ENCODE results near the gene AGAP3.

DNA sequence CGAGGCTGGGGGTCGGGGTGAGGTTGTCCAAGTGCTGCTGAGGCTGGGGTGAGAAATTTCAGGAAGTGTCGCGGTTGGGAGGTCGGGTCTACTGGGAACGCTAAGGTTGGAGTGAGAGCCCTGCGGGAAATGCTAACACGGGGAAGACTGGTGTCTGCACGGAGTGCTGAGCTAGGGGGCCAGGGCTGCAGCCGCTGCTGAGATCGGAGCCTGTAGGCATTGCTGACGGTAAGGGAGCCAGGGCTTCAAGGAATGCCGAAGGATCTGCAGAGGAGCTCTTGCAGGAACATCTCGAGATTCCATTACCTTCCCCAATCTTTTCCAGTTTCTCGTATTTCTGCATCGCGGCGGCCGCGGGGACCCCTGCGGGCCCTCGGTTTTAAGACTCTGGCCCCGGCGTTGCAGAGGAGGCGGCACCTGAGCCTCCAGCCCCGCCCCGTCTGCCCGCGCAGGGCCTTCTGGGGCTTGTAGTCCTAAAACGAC lies 28.7 kb upstream of the AGAP3 start, which contains the start of gene CDK5:
- TF ChIP-seq, protein P1, sequence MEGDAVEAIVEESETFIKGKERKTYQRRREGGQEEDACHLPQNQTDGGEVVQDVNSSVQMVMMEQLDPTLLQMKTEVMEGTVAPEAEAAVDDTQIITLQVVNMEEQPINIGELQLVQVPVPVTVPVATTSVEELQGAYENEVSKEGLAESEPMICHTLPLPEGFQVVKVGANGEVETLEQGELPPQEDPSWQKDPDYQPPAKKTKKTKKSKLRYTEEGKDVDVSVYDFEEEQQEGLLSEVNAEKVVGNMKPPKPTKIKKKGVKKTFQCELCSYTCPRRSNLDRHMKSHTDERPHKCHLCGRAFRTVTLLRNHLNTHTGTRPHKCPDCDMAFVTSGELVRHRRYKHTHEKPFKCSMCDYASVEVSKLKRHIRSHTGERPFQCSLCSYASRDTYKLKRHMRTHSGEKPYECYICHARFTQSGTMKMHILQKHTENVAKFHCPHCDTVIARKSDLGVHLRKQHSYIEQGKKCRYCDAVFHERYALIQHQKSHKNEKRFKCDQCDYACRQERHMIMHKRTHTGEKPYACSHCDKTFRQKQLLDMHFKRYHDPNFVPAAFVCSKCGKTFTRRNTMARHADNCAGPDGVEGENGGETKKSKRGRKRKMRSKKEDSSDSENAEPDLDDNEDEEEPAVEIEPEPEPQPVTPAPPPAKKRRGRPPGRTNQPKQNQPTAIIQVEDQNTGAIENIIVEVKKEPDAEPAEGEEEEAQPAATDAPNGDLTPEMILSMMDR (IDR thresholded peaks at IDR 0.05) = no peak
- no peak for TF ChIP-seq POLR2AphosphoS5 (IDR thresholded peaks at IDR 0.05)
- TF ChIP-seq EP300 (IDR thresholded peaks at IDR 0.05; ENCODE audit: low read depth) = no peak
